ENCODE data around the gene CHMP3.

CHMP3 gene

DNA sequence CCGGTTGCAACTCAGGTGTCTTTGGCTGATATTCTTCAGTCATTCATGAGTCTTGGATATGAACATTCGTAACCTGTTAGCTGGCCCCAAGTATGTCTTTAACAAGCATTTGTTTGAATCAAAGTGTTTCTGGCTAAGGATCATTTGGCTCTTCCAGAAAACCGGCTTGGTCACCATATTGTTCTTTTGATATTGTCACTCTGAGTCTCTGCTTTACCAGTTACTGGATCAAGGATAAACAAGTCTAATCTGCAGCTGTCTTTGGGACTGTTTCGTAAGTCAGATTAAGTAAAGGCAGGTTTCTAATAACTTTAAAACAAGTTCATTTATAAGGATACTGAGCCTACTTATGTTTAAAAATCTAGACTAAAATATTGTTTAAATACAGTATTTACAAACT lies 73.0 kb downstream of the CHMP3 start:
- H3K4me1 ChIP-seq (ENCODE audit: low read length): 0 out of 2 replicates have a peak, but pooled peaks cover 6% of the 10 kb centered on the region
- H3K9ac ChIP-seq (ENCODE audit: low read length): no peak overlapping the region
- no peaks in the 10 kb centered on the region for H3K27me3 ChIP-seq (replicated peaks; ENCODE audit: insufficient read depth, low read length)
- no peaks in the 10 kb centered on the region; the same call in 1 of the 2 replicates for H3K36me3 ChIP-seq (replicated peaks; ENCODE audit: insufficient read depth, low read length)
- no peaks in the 10 kb centered on the region for H3K79me2 ChIP-seq (ENCODE audit: low read length)
- H2AFZ ChIP-seq (ENCODE audit: low read length): no peak overlapping the region
- TF ChIP-seq EZH2phosphoT487 (IDR thresholded peaks at IDR 0.05; ENCODE audit: low read length): no peak
- TF ChIP-seq, protein P1, sequence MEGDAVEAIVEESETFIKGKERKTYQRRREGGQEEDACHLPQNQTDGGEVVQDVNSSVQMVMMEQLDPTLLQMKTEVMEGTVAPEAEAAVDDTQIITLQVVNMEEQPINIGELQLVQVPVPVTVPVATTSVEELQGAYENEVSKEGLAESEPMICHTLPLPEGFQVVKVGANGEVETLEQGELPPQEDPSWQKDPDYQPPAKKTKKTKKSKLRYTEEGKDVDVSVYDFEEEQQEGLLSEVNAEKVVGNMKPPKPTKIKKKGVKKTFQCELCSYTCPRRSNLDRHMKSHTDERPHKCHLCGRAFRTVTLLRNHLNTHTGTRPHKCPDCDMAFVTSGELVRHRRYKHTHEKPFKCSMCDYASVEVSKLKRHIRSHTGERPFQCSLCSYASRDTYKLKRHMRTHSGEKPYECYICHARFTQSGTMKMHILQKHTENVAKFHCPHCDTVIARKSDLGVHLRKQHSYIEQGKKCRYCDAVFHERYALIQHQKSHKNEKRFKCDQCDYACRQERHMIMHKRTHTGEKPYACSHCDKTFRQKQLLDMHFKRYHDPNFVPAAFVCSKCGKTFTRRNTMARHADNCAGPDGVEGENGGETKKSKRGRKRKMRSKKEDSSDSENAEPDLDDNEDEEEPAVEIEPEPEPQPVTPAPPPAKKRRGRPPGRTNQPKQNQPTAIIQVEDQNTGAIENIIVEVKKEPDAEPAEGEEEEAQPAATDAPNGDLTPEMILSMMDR (IDR thresholded peaks at IDR 0.05; ENCODE audit: low read length): no peak
- H4K20me1 ChIP-seq (ENCODE audit: insufficient read depth, low read length): no peaks in the 10 kb centered on the region
- H3F3A ChIP-seq (ENCODE audit: insufficient read depth, low read length): no peaks in the 10 kb centered on the region
- H3K9me3 ChIP-seq (replicated peaks; ENCODE audit: insufficient read depth, low read length): no peaks in the 10 kb centered on the region
- H3K4me3 ChIP-seq (ENCODE audit: low read length): no peak overlapping the region
- no peaks in the 10 kb centered on the region for H3K9me2 ChIP-seq (replicated peaks; ENCODE audit: insufficient read depth, low read length)
- no peak for DNase-seq
- no peak overlapping the region for H3K27ac ChIP-seq (ENCODE audit: low read length)
- H3K4me2 ChIP-seq (ENCODE audit: low read depth, low read length): no peak overlapping the region

DNA sequence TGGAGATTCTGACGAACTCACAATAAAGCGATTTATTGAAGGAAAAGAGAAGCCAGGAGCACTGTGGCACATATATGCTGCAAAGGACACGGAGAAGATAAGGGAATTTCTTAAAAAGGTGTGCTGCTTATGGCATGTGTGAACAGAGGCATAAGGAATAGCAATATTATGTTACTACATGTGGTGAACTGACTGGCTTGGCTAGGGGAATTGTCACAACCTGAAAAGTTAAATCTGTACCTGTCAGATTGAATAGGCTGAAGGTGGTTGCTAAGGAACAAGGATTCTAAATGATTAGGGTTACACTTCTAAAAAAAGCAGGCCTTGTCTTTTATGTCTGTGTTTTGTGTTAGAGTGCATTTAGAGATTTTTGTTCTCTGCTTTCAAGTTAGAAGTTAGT lies 73.7 kb downstream of the CHMP3 start:
- H3K36me3 ChIP-seq (replicated peaks; ENCODE audit: insufficient read depth, low read length): no peaks in the 10 kb centered on the region; the same call in 1 of the 2 replicates
- no peaks in the 10 kb centered on the region for H3F3A ChIP-seq (ENCODE audit: insufficient read depth, low read length)
- no peaks in the 10 kb centered on the region for H3K79me2 ChIP-seq (ENCODE audit: low read length)
- no peak overlapping the region for H3K9ac ChIP-seq (ENCODE audit: low read length)
- H3K27me3 ChIP-seq (replicated peaks; ENCODE audit: insufficient read depth, low read length): no peaks in the 10 kb centered on the region
- no peaks in the 10 kb centered on the region for H4K20me1 ChIP-seq (ENCODE audit: insufficient read depth, low read length)
- no peak overlapping the region for H3K27ac ChIP-seq (ENCODE audit: low read length)
- TF ChIP-seq EZH2 (optimal IDR thresholded peaks at IDR 0.05; ENCODE audit: low read depth, low read length) (no peak), EZH2phosphoT487 (IDR thresholded peaks at IDR 0.05; ENCODE audit: low read length) (no peak)
- TF ChIP-seq, protein P1 (IDR thresholded peaks at IDR 0.05; ENCODE audit: low read length): no peak
- H3K4me1 ChIP-seq (ENCODE audit: low read length): 0 out of 2 replicates have a peak, but pooled peaks cover 6% of the 10 kb centered on the region
- H3K4me3 ChIP-seq (ENCODE audit: low read length): no peak overlapping the region
- no peaks in the 10 kb centered on the region for H3K9me3 ChIP-seq (replicated peaks; ENCODE audit: insufficient read depth, low read length)
- no peak for DNase-seq
- no peaks in the 10 kb centered on the region for H3K9me2 ChIP-seq (replicated peaks; ENCODE audit: insufficient read depth, low read length)
- no peak overlapping the region for H3K4me2 ChIP-seq (ENCODE audit: low read depth, low read length)
- H2AFZ ChIP-seq (ENCODE audit: low read length): no peak overlapping the region

DNA sequence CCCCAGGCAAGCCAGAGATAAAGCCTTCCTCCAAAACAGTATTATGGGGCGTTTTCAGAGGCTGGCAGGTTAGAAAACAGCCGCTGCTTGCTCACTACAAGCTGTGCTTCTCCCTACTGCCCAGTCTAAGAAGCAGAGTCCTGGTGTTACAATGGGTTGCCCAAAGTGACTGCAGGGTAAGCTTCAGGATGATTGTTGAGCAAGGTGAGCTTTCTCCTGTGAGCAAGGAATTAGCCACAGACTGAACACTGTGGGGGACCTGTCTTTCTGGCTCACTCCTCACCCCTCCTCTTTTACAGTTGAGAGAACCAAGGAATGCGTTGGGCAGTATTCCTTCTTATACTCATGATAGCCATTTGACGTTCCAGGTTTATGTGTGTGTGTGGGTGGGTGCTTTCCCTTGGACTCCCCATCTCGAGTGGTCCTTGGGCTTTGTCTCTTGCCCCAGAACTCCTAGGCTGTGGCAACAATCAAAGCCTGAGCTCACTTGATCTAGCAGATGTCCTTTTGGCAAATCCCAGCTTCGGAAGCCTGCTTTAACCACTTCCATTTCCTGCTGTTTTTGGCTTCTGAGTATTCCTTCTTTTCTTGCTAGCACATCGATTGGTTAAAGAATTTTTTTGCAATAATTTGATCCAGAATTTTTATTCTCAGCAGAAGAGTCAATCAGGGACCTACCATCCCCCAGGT lies 74.5 kb downstream of the CHMP3 start:
- no peaks in the 10 kb centered on the region for H3K79me2 ChIP-seq (ENCODE audit: low read length)
- no peaks in the 10 kb centered on the region; the same call in 1 of the 2 replicates for H3K36me3 ChIP-seq (replicated peaks; ENCODE audit: insufficient read depth, low read length)

More for the DNA sequence above, 74.5 kb downstream of the CHMP3 start:
- H3K9me2 ChIP-seq (replicated peaks; ENCODE audit: insufficient read depth, low read length): no peaks in the 10 kb centered on the region
- no peak overlapping the region for H2AFZ ChIP-seq (ENCODE audit: low read length)
- TF ChIP-seq EZH2phosphoT487 (IDR thresholded peaks at IDR 0.05; ENCODE audit: low read length) (no peak), EZH2 (optimal IDR thresholded peaks at IDR 0.05; ENCODE audit: low read depth, low read length) (no peak)
- TF ChIP-seq, protein P1 (IDR thresholded peaks at IDR 0.05; ENCODE audit: low read length): no peak
- no peaks in the 10 kb centered on the region for H3K27me3 ChIP-seq (replicated peaks; ENCODE audit: insufficient read depth, low read length)
- H3K9ac ChIP-seq (ENCODE audit: low read length): no peak overlapping the region
- no peak overlapping the region for H3K27ac ChIP-seq (ENCODE audit: low read length)
- H3F3A ChIP-seq (ENCODE audit: insufficient read depth, low read length): no peaks in the 10 kb centered on the region
- H3K4me2 ChIP-seq (ENCODE audit: low read depth, low read length): no peak overlapping the region
- H4K20me1 ChIP-seq (ENCODE audit: insufficient read depth, low read length): no peaks in the 10 kb centered on the region
- no peaks in the 10 kb centered on the region for H3K9me3 ChIP-seq (replicated peaks; ENCODE audit: insufficient read depth, low read length)
- DNase-seq: no peak
- H3K4me1 ChIP-seq (ENCODE audit: low read length): no peaks in the 10 kb centered on the region
- H3K4me3 ChIP-seq (ENCODE audit: low read length): no peak overlapping the region

Data from MM.1S (cell line).